Tibial artery (tissue), 4 donors: ENCODE data around the gene HPSE2.

Source experiments
- DNase-seq, 2 donors: peaks; one replicate each; pipeline ENCODE4 v3.0.0-alpha.2; 2019
- H3K27ac ChIP-seq, 2 donors: fragments of 200-600 bp; sonication (generic) in 1 of 2; 1 replicate in 1 of 2; 2 replicates in 1 of 2; pipeline ENCODE4 v1.5.1; 2018 to 2019; ENCODE audit warnings: mild to moderate bottlenecking in 1 of 2
- H3K27me3 ChIP-seq, 2 donors: fragments of 200-600 bp; sonication (generic) in 1 of 2; one replicate each; pipeline versions ENCODE4 v1.5.1 to v1.6.0; 2016 to 2019
- H3K36me3 ChIP-seq, 3 donors: fragments of 200-600 bp; sonication (generic) in 2 of 3; one replicate each; pipeline ENCODE4 v1.5.1; 2016 to 2019; ENCODE audit warnings: mild to moderate bottlenecking in 2 of 3
- H3K4me1 ChIP-seq, 4 donors: fragments of 200-600 bp; sonication (generic) in 2 of 4; 1 replicate in 3 of 4; 2 replicates in 1 of 4; pipeline ENCODE4 v1.5.1; 2016 to 2019
- H3K4me3 ChIP-seq, 2 donors: fragments of 200-600 bp; sonication (generic) in 1 of 2; 1 replicate in 1 of 2; 2 replicates in 1 of 2; pipeline ENCODE4 v1.5.1; 2018 to 2019; ENCODE audit warnings: mild to moderate bottlenecking in 2 of 2
- H3K9me3 ChIP-seq, 3 donors: fragments of 200-600 bp; sonication (generic) in 1 of 3; one replicate each; pipeline ENCODE4 v1.5.1; 2016 to 2019
- intact Hi-C: fragments of 100-400 bp; cut with DNase I; formaldehyde crosslinking; loops from one replicate; pipeline ENCODE4 v1.15.0; 2023; ENCODE audit warnings: low total_unique reads
- TF ChIP-seq, protein P1 (sequence below), 2 experiments: fragments of 200-600 bp in 1 of 2; fragments of 450-650 bp in 1 of 2; IDR thresholded peaks; one replicate each; pipeline ENCODE4 v1.5.1; 2017 to 2019; ENCODE audit warnings: antibody characterized with exemption in 2 of 2, mild to moderate bottlenecking in 1 of 2, moderate library complexity in 1 of 2

Gene HPSE2

DNA sequence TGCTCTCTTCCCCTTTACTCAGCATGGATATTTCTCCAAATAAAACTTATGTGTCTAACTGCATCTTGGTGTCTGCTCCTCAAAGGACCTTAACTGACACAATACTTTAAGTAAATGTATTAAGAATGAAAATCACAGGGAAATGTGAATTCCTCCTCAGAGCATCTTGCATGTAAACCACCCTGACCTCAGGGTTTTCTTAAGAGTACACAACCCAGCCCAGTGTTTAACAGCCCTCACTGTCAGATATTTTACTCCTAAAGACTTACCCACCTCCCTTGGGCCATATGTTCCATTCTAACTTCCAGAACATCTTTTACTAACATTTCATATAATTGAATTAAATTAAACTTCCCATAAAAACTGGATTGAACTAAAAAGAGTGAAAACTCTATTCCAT is 315.3 kb downstream of the HPSE2 start:
- H3K9me3 ChIP-seq: no peaks in the 10 kb centered on the region
- intact Hi-C loops: no loop called here
- H3K27me3 ChIP-seq: no peaks in the 10 kb centered on the region
- DNase-seq: no peak
- no peaks in the 10 kb centered on the region for H3K36me3 ChIP-seq
- peaks cover 0 to 17% (median 2%) of the 10 kb centered on the region in 4 donors for H3K4me1 ChIP-seq
- TF ChIP-seq, protein P1, sequence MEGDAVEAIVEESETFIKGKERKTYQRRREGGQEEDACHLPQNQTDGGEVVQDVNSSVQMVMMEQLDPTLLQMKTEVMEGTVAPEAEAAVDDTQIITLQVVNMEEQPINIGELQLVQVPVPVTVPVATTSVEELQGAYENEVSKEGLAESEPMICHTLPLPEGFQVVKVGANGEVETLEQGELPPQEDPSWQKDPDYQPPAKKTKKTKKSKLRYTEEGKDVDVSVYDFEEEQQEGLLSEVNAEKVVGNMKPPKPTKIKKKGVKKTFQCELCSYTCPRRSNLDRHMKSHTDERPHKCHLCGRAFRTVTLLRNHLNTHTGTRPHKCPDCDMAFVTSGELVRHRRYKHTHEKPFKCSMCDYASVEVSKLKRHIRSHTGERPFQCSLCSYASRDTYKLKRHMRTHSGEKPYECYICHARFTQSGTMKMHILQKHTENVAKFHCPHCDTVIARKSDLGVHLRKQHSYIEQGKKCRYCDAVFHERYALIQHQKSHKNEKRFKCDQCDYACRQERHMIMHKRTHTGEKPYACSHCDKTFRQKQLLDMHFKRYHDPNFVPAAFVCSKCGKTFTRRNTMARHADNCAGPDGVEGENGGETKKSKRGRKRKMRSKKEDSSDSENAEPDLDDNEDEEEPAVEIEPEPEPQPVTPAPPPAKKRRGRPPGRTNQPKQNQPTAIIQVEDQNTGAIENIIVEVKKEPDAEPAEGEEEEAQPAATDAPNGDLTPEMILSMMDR (IDR thresholded peaks at IDR 0.05): no peak
- H3K4me3 ChIP-seq: no peak overlapping the region
- H3K27ac ChIP-seq: no peak overlapping the region

DNA sequence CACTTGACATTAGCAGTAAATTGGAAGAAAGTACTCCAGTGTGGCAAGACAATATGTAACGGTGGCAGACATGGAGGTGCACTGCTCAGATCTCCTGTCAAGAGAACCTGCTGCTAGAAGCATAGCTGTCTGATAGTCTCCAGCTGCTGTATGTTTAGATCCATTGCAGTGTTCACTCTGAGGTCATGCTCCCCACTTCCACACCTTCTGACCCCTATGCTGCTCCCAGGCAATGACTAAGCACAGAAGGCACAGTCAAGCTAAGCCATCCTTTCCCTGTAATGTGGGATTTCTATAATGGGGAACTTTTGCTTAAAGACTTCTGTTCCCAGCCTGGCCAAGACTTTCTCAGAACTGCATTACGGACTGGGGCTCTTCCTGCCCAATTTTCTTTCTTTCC is 315.8 kb downstream of the HPSE2 start:
- no peak for DNase-seq
- H3K9me3 ChIP-seq: no peaks in the 10 kb centered on the region
- H3K4me3 ChIP-seq: no peak overlapping the region
- H3K27ac ChIP-seq: no peak overlapping the region
- no peaks in the 10 kb centered on the region for H3K27me3 ChIP-seq
- peaks cover 0 to 17% (median 2%) of the 10 kb centered on the region in 4 donors for H3K4me1 ChIP-seq
- no peaks in the 10 kb centered on the region for H3K36me3 ChIP-seq
- TF ChIP-seq, protein P1 (IDR thresholded peaks at IDR 0.05): no peak
- intact Hi-C loops: no loop called here

GRCh38 chr10:98917828-98918227 is 317.8 kb downstream of the HPSE2 start:
- H3K36me3 ChIP-seq: no peaks in the 10 kb centered on the region
- no peak for DNase-seq
- intact Hi-C loops: no loop called here
- TF ChIP-seq, protein P1 (IDR thresholded peaks at IDR 0.05): no peak
- no peak overlapping the region for H3K27ac ChIP-seq
- H3K4me1 ChIP-seq: peaks cover 0 to 12% (median 2%) of the 10 kb centered on the region in 4 donors
- H3K9me3 ChIP-seq: no peaks in the 10 kb centered on the region
- H3K4me3 ChIP-seq: no peak overlapping the region
- no peaks in the 10 kb centered on the region for H3K27me3 ChIP-seq

DNA sequence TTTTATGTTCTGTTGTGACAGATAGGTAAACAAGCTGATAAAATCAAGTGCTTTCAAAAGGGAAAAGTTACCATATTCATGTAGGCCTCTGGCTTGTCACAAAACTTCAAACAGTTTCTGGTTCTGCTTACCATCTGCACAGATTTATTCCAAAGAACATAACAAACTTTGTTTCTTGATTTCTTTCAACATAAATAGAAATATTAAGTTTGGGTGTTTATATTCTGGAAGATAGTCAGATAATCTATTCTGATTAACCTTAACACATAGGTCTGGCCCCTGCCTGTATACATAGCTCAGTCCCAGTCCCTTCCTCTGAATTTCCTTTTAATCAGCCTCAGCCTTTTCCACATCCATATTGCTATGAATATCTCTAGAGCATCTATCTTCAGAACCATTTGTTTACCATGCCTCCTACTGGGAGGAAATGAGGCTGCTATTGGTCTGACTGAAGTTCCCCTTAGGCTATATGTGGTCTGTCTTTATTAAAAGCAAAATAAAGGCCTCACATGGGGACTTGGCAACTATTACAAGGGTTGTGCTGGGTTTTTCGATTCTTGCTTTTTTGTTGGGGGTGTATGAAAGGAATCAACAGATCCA is 319.0 kb downstream of the HPSE2 start:
- Histone ChIP-seq H3K27me3 (no peaks in the 10 kb centered on the region), H3K4me1 (peaks cover 0 to 12% (median 2%) of the 10 kb centered on the region in 4 donors), H3K27ac (no peak overlapping the region), H3K9me3 (no peaks in the 10 kb centered on the region), H3K36me3 (no peaks in the 10 kb centered on the region), H3K4me3 (no peak overlapping the region)
- DNase-seq: no peak
- TF ChIP-seq, protein P1 (IDR thresholded peaks at IDR 0.05): no peak
- intact Hi-C loops: no loop called here

GRCh38 chr10:98915911-98916310 is 319.7 kb downstream of the HPSE2 start:
- peaks cover 0 to 10% (median 2%) of the 10 kb centered on the region in 4 donors for H3K4me1 ChIP-seq
- H3K27me3 ChIP-seq: no peaks in the 10 kb centered on the region
- H3K4me3 ChIP-seq: no peak overlapping the region
- TF ChIP-seq, protein P1 (IDR thresholded peaks at IDR 0.05): no peak
- DNase-seq: no peak
- intact Hi-C loops: no loop called here
- H3K36me3 ChIP-seq: no peaks in the 10 kb centered on the region
- H3K9me3 ChIP-seq: no peaks in the 10 kb centered on the region
- no peak overlapping the region for H3K27ac ChIP-seq

DNA sequence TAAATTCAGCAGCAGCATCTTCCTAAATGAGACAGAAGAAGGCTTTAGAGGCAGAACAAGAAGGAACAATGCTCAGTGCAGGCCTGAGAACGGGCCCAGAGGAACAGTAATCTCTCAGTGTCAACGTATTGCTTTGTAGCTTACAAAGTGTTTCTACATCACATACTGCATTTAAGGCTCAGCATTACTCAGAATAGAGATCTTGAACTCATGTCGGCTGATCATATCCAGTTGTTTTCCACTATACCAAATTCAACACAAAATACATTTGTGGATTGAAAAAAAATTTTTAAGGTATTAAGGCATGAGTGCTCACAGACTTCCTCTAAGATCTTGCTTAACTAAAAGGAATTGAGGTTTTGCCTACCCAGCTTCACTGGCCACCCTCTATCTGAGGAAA is 325.1 kb downstream of the HPSE2 start:
- no peak for DNase-seq
- intact Hi-C loops: no loop called here
- Histone ChIP-seq H3K36me3 (no peaks in the 10 kb centered on the region), H3K4me1 (no peaks in the 10 kb centered on the region), H3K9me3 (no peaks in the 10 kb centered on the region), H3K4me3 (no peak overlapping the region), H3K27me3 (no peaks in the 10 kb centered on the region), H3K27ac (no peak overlapping the region)
- TF ChIP-seq, protein P1 (IDR thresholded peaks at IDR 0.05): no peak
